GM18505 (cell line): ENCODE measurements around the gene PLAAT1.

Source experiments
- ATAC-seq: cut with Tn5 transposase; IDR thresholded peaks from one replicate; pipeline ENCODE4 v1.9.1; 2021; ENCODE audit not compliant: unreplicated experiment
- POLR2A ChIP-seq: IDR thresholded peaks from 4 replicates; pipeline ENCODE4 v1.6.1; 2011; ENCODE audit warnings: borderline replicate concordance; ENCODE audit not compliant: insufficient read depth, insufficient read length; ENCODE audit errors: extremely low read depth

Gene PLAAT1

DNA sequence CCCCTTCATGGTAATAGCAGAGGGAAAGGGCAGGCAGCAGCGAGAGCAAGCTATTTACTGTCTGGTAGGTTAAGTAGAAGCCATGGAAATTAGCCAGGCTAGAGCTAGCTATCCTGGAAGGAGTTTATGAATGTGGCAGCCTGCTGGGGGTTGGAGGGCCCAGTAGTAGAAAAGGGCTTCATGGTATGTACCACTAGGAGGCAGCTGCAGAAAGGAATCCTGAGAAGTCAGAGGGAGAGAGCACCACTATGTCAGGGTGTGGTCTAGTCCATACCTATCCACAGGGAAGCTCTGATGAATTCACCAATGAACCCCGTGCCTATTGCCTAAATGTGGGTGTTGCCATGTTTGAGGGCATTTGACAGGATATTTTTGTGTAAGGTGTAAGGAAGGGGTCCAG, 55.0 kb downstream of the PLAAT1 start:
- no peak for TF ChIP-seq POLR2A
- no peak for ATAC-seq

- no peak for ATAC-seq
- no peak for TF ChIP-seq POLR2A
These were observed 56.4 kb downstream of the PLAAT1 start for GRCh38 chr3:193297421-193297820.

DNA sequence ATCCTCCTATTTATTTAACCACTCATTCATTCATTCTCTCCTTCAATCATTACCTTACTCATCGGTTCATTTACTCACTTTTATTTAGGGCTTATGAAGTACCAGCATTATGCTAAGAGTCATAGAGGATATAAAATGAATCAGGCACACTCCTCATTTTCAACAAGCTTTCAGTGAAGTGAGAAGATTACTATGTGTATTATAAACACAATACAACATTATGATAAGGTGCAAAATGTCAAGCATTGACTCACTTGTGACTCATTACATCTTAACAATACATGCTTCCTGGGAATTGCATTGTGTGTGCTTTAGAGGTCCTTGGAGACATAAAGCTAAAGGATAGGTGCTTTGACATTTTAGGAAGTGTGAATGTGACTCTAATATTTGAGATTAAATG, 60.4 kb downstream of the PLAAT1 start:
- no peak for ATAC-seq
- no peak for TF ChIP-seq POLR2A

- no peak for TF ChIP-seq POLR2A
- ATAC-seq = no peak
These were observed 64.3 kb downstream of the PLAAT1 start for GRCh38 chr3:193305356-193305755.

- ATAC-seq = no peak
- TF ChIP-seq POLR2A = no peak
These were observed 70.1 kb downstream of the PLAAT1 start for GRCh38 chr3:193310914-193311723.

GRCh38 chr3:193313061-193313958, 72.3 kb downstream of the PLAAT1 start:
- no peak for TF ChIP-seq POLR2A
- ATAC-seq = no peak

DNA sequence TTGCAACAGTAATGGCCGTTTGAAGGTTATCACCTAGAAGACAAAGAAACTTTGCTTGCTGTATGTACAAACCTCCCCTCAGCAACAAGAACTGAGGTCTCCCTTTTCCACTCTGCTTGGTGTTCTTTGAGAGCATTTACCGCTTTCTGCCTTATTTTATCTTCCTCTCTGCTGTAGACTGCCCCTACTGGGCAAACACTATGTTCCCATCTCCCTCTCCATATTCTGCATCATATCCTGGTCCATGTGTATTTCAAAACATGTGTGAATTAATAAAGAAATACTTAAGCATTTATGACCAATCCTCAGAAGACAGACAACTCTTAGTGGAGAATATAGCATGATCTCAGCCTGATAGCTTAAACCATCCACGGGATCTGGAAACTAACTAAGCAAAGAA, 73.1 kb downstream of the PLAAT1 start:
- ATAC-seq = no peak
- no peak for TF ChIP-seq POLR2A

- no peak for TF ChIP-seq POLR2A
These were observed 76.8 kb downstream of the PLAAT1 start for GRCh38 chr3:193317682-193318300.

More at GRCh38 chr3:193317682-193318300, 76.8 kb downstream of the PLAAT1 start:
- ATAC-seq = no peak
